HepG2 (cell line): ENCODE measurements around the gene SEMA4A. TPM values are rescaled to one million over a fixed set of nuclear protein-coding genes. Genes with fewer than 3 reads are reported as not detected.

Experiments
- ATRX ChIP-seq: sonication (generic); formaldehyde crosslinking; IDR thresholded peaks from 2 replicates; pipeline ENCODE4 v1.4.0; 2020; ENCODE audit warnings: missing genetic modification reagents, borderline replicate concordance
- BRF2 ChIP-seq: sonication (generic); formaldehyde crosslinking; IDR thresholded peaks from 2 replicates; pipeline ENCODE4 v1.8.1; 2022; ENCODE audit warnings: mild to moderate bottlenecking, missing genetic modification reagents
- GTF3A ChIP-seq: sonication (generic); formaldehyde crosslinking; conservative IDR thresholded peaks from 2 replicates; pipeline ENCODE4 v1.4.0; 2020; ENCODE audit warnings: mild to moderate bottlenecking, missing genetic modification reagents
- HCFC1 ChIP-seq: fragments of 150-350 bp; IDR thresholded peaks from 2 replicates; pipeline ENCODE4 v1.6.1; 2014; ENCODE audit warnings: low read depth, low read length
- HOXD1 ChIP-seq: sonication (generic); formaldehyde crosslinking; IDR thresholded peaks from 2 replicates; pipeline ENCODE4 v1.5.0; 2020; ENCODE audit warnings: missing genetic modification reagents
- PTBP1 ChIP-seq: fragments of 200-400 bp; formaldehyde crosslinking; IDR thresholded peaks from 2 replicates; pipeline ENCODE4 v1.6.1; 2018; ENCODE audit warnings: low read length, low read depth; ENCODE audit not compliant: poor library complexity, severe bottlenecking
- RAD21 ChIP-seq: fragments of 450-650 bp; formaldehyde crosslinking; IDR thresholded peaks from 2 replicates; pipeline ENCODE4 v1.5.0; 2020; ENCODE audit warnings: mild to moderate bottlenecking
- RARA ChIP-seq: IDR thresholded peaks from 2 replicates; pipeline ENCODE4 v1.6.1; 2016; ENCODE audit warnings: missing genetic modification reagents, missing compliant biosample characterization
- RBM22 ChIP-seq: fragments of 200-400 bp; formaldehyde crosslinking; optimal IDR thresholded peaks from 2 replicates; pipeline ENCODE3; 2017; ENCODE audit warnings: mild to moderate bottlenecking, low read length, moderate library complexity
- SKI ChIP-seq: fragments of 450-650 bp; IDR thresholded peaks from one replicate; pipeline ENCODE4 v1.6.1; 2018; ENCODE audit warnings: mild to moderate bottlenecking; ENCODE audit not compliant: partially characterized antibody
- XBP1 ChIP-seq: sonication (generic); formaldehyde crosslinking; IDR thresholded peaks from 2 replicates; pipeline ENCODE4 v1.5.0; 2020; ENCODE audit warnings: missing genetic modification reagents
- ZBTB26 ChIP-seq: IDR thresholded peaks from 2 replicates; pipeline ENCODE4 v1.6.1; 2016; ENCODE audit warnings: missing compliant biosample characterization, missing genetic modification reagents, borderline replicate concordance
- ZBTB37 ChIP-seq: sonication (generic); formaldehyde crosslinking; IDR thresholded peaks from 2 replicates; pipeline ENCODE4 v1.4.0; 2020; ENCODE audit warnings: mild to moderate bottlenecking, missing genetic modification reagents
- ZFP36L1 ChIP-seq: sonication (generic); formaldehyde crosslinking; IDR thresholded peaks from 2 replicates; pipeline ENCODE4 v1.8.0; 2022; ENCODE audit warnings: mild to moderate bottlenecking, missing genetic modification reagents, moderate library complexity
- ZNF337 ChIP-seq: sonication (generic); formaldehyde crosslinking; IDR thresholded peaks from 2 replicates; pipeline ENCODE4 v1.5.1; 2020; ENCODE audit warnings: missing genetic modification reagents, low read depth, mild to moderate bottlenecking, borderline replicate concordance
- ZNF33B ChIP-seq: sonication (generic); formaldehyde crosslinking; IDR thresholded peaks from 2 replicates; pipeline ENCODE4 v1.5.1; 2020; ENCODE audit warnings: mild to moderate bottlenecking, missing genetic modification reagents
- ZNF761 ChIP-seq: sonication (generic); formaldehyde crosslinking; conservative IDR thresholded peaks from 2 replicates; pipeline ENCODE4 v1.4.0; 2020; ENCODE audit warnings: mild to moderate bottlenecking, missing genetic modification reagents
- ZNF792 ChIP-seq: IDR thresholded peaks from 2 replicates; pipeline ENCODE4 v1.6.1; 2016
- ZZZ3 ChIP-seq: sonication (generic); formaldehyde crosslinking; IDR thresholded peaks from 2 replicates; pipeline ENCODE4 v1.4.0; 2020; ENCODE audit warnings: missing genetic modification reagents, mild to moderate bottlenecking, borderline replicate concordance
- polyA plus RNA-seq, 8 experiments: library from polyadenylated mRNA; depleted of rRNA in 3 of 8; stranded (reverse) in 7 of 8; unstranded in 1 of 8; fragments of >200 nt; fragmentation: Illumina TruSeq in 4 of 8; extraction: Trizol in 4 of 8; gene quantifications; 2 replicates each; pipeline versions ENCODE4 v1.2.1 to v1.2.3, GENCODE V29; 2011 to 2016; ENCODE audit warnings: low read depth in 4 of 8, missing spikeins in 1 of 8, mixed read lengths in 1 of 8; ENCODE audit not compliant: insufficient read depth in 1 of 8
- total RNA-seq, 5 experiments: library from RNA; depleted of rRNA; stranded (reverse); fragments of >200 nt; fragmentation: Illumina TruSeq; extraction: Trizol; gene quantifications; 2 replicates each; pipeline ENCODE4 v1.2.3, GENCODE V29; 2016; ENCODE audit warnings: low read depth in 1 of 5
- TF ChIP-seq, protein P1 (sequence below): sonication (generic); formaldehyde crosslinking; conservative IDR thresholded peaks from 2 replicates; pipeline ENCODE4 v1.8.0; 2022; ENCODE audit warnings: missing genetic modification reagents
- TF ChIP-seq, protein P2 (sequence below): sonication (generic); formaldehyde crosslinking; IDR thresholded peaks from 2 replicates; pipeline ENCODE4 v1.4.0; 2020; ENCODE audit warnings: low read depth, mild to moderate bottlenecking, missing genetic modification reagents

The SEMA4A gene
- total and polyA plus RNA-seq, 2 of the 13 experiments (the other 11 are each of a cell fraction or from before 2014, with no cell fraction given): 0.09 to 0.20 TPM

- TF ChIP-seq XBP1 (CRISPR knock-in tag) (no peak), SKI (no peak), HOXD1 (CRISPR knock-in tag) (no peak), ZBTB37 (CRISPR knock-in tag) (no peak), RBM22 (no peak), HCFC1 (no peak), ZBTB26 (CRISPR knock-in tag) (no peak), ATRX (no peak), ZNF33B (no peak), RARA (CRISPR knock-in tag) (no peak), ZNF792 (CRISPR knock-in tag) (peak; percentile 45; the same call in 1 of the 2 replicates), PTBP1 (no peak), ZFP36L1 (CRISPR knock-in tag) (no peak), ZNF337 (CRISPR knock-in tag) (no peak), ZZZ3 (CRISPR knock-in tag) (no peak), RAD21 (CRISPR knock-in tag) (peak; percentile 92), ZNF761 (CRISPR knock-in tag) (no peak), GTF3A (CRISPR knock-in tag) (no peak; the same call in 1 of the 2 replicates), BRF2 (CRISPR knock-in tag) (no peak)
- TF ChIP-seq, protein P1, sequence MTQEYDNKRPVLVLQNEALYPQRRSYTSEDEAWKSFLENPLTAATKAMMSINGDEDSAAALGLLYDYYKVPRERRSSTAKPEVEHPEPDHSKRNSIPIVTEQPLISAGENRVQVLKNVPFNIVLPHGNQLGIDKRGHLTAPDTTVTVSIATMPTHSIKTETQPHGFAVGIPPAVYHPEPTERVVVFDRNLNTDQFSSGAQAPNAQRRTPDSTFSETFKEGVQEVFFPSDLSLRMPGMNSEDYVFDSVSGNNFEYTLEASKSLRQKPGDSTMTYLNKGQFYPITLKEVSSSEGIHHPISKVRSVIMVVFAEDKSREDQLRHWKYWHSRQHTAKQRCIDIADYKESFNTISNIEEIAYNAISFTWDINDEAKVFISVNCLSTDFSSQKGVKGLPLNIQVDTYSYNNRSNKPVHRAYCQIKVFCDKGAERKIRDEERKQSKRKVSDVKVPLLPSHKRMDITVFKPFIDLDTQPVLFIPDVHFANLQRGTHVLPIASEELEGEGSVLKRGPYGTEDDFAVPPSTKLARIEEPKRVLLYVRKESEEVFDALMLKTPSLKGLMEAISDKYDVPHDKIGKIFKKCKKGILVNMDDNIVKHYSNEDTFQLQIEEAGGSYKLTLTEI (CRISPR knock-in tag): no peak
- TF ChIP-seq, protein P2, sequence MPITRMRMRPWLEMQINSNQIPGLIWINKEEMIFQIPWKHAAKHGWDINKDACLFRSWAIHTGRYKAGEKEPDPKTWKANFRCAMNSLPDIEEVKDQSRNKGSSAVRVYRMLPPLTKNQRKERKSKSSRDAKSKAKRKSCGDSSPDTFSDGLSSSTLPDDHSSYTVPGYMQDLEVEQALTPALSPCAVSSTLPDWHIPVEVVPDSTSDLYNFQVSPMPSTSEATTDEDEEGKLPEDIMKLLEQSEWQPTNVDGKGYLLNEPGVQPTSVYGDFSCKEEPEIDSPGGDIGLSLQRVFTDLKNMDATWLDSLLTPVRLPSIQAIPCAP (CRISPR knock-in tag): no peak
Measured at GRCh38 chr1:156146020-156146768, 7.2 kb upstream of the SEMA4A start (continued).
